Inflammatory macrophage treated with lipopolysaccharide for 1 hour (primary cell): ENCODE data around the gene CENATAC.
"Not testable (repeated sequence)": the region's sequence is repeated elsewhere in the genome, so short reads cannot be mapped to it uniquely, and the experiment has no call there.

Source experiments
- DNase-seq, 2 donors: peaks; one replicate each; pipeline ENCODE4 v3.0.0-alpha.2; 2020 to 2022

The CENATAC gene

GRCh38 chr11:119056421-119056999, 58.6 kb downstream of the CENATAC start:
- no peak for DNase-seq

GRCh38 chr11:119057000-119057769, 59.2 kb downstream of the CENATAC start, which contains the start of gene HYOU1:
HYOU1 (minus strand) TSS chr11:119057205; CDS start chr11:119056160, 1,045 bp downstream.
- DNase-seq: peak; percentile 97 to 98

DNA sequence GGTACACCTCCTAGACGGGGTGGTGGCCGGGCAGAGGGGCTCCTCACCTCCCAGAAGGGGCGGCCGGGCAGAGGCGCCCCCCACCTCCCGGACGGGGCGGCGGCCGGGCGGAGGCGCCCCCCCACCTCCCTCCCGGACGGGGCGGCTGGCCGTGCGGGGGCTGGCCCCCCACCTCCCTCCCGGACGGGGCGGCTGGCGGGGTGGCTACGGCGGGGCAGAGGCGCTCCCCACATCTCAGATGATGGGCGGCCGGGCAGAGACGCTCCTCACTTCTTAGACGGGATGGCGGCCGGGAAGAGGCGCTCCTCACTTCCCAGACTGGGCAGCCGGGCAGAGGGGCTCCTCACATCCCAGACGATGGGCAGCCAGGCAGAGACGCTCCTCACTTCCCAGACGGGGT, 61.2 kb downstream of the CENATAC start:
- not testable (repeated sequence) for DNase-seq

DNA sequence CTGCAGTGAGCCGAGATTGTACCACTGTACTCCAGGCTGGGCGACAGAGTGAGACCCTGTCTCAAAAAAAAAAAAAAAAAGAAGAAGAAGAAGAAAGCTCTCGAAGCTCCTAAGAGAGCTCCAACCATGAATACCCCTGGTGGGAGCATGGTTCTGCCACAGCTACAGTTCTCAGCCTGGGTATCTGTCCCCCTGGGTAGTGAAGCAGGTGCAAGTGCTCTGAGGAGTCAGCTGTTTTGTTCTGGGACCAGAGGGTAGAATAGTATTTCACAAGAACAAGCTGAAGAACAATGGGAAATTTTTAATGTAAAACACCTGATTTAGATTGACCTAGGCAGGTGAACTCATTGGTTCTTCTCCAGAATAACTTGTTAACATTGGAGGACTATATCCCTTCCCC, 63.3 kb downstream of the CENATAC start:
- no peak for DNase-seq

DNA sequence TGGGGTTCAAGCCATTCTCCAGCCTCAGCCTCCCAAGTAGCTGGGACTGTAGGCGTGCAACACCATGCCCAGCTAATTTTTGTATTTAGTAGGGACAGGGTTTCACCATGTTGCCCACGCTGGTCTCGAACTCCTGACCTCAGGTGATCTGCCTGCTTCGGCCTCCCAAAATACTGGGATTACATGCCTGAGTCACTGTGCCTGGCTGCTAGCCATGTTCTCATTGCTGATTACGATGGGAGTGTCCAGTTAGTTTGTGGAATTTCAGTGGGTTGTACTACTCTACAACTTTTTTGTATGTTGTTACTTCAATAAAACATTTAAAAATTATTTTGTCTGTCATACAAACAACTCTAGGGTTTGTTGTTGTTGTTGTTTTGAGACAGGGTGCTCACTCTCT, 64.8 kb downstream of the CENATAC start:
- no peak for DNase-seq

GRCh38 chr11:119065369-119065768, 67.4 kb downstream of the CENATAC start:
- DNase-seq: peak in 1 of 2 donors; percentile 60
